Measurements from ENCODE around the gene FXYD6.

Gene FXYD6

GRCh38 chr11:117861151-117862018, 15.1 kb downstream of the FXYD6 start:
- Histone ChIP-seq H3K27me3 (ENCODE audit: insufficient read depth, low read depth) (no peaks in the 10 kb centered on the region), H3K79me2 (ENCODE audit: insufficient read depth, low read depth) (no peaks in the 10 kb centered on the region), H3K36me3 (ENCODE audit: insufficient read depth) (no peaks in the 10 kb centered on the region), H3K4me1 (ENCODE audit: low read depth, poor library complexity, severe bottlenecking) (no peaks in the 10 kb centered on the region), H4K20me1 (ENCODE audit: insufficient read depth) (no peaks in the 10 kb centered on the region), H3K9ac (no peak overlapping the region), H3K4me3 (IDR thresholded peaks at IDR 0.05; ENCODE audit: insufficient read depth, low read depth, low read length) (no peak overlapping the region), H2AFZ (ENCODE audit: low read depth) (no peak overlapping the region), H3K27ac (no peak overlapping the region), H3K4me2 (no peak overlapping the region)
- no peak for TF ChIP-seq CTCF (conservative IDR thresholded peaks at IDR 0.05; ENCODE audit: low read depth, low read length)

GRCh38 chr11:117860139-117860538, 16.3 kb downstream of the FXYD6 start:
- Histone ChIP-seq H3K4me1 (ENCODE audit: low read depth, poor library complexity, severe bottlenecking) (no peaks in the 10 kb centered on the region), H3K9ac (no peak overlapping the region), H3K36me3 (ENCODE audit: insufficient read depth) (no peaks in the 10 kb centered on the region), H3K4me3 (IDR thresholded peaks at IDR 0.05; ENCODE audit: insufficient read depth, low read depth, low read length) (no peak overlapping the region), H3K27me3 (ENCODE audit: insufficient read depth, low read depth) (no peaks in the 10 kb centered on the region), H2AFZ (ENCODE audit: low read depth) (no peak overlapping the region), H3K4me2 (no peak overlapping the region), H3K27ac (no peak overlapping the region), H3K79me2 (ENCODE audit: insufficient read depth, low read depth) (no peaks in the 10 kb centered on the region), H4K20me1 (ENCODE audit: insufficient read depth) (no peaks in the 10 kb centered on the region)
- TF ChIP-seq CTCF (conservative IDR thresholded peaks at IDR 0.05; ENCODE audit: low read depth, low read length) = no peak

DNA sequence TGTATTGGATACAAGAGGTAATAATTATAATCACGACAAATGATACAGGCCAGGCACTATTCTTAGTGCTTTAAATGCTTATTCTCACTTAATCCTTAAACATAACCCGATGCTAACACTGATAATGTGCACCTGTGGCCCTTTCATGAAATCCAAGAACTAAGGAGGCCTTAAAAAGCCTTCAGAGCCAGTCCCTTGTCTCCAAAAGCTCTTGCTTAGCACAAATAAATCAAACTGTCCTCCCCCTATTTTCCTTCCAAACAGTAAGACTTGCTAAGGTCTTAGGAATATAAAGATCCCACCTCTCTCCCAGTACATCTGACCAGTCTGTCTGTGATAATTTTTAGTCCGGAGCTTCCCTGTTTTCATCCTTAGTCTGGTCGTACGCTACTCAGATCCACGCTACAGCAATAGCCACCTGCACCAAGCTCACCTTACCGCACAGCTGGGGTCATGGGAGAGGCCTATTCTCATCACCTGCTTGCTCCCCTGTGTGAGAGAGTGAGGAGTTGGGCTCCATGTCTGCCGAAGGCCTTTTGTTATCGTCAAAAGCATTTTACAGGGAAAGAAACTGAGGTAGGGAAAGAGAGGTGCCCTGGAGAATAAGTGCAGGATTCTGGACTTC, 16.9 kb downstream of the FXYD6 start:
- Histone ChIP-seq H4K20me1 (ENCODE audit: insufficient read depth) (no peaks in the 10 kb centered on the region), H3K79me2 (ENCODE audit: insufficient read depth, low read depth) (no peaks in the 10 kb centered on the region), H3K27ac (no peak overlapping the region), H3K9ac (no peak overlapping the region), H2AFZ (ENCODE audit: low read depth) (no peak overlapping the region), H3K4me1 (ENCODE audit: low read depth, poor library complexity, severe bottlenecking) (no peaks in the 10 kb centered on the region), H3K4me2 (no peak overlapping the region), H3K27me3 (ENCODE audit: insufficient read depth, low read depth) (no peaks in the 10 kb centered on the region), H3K4me3 (IDR thresholded peaks at IDR 0.05; ENCODE audit: insufficient read depth, low read depth, low read length) (no peak overlapping the region), H3K36me3 (ENCODE audit: insufficient read depth) (no peaks in the 10 kb centered on the region)
- TF ChIP-seq CTCF (conservative IDR thresholded peaks at IDR 0.05; ENCODE audit: low read depth, low read length) = no peak

- no peaks in the 10 kb centered on the region for H3K4me1 ChIP-seq (ENCODE audit: low read depth, poor library complexity, severe bottlenecking)
- no peaks in the 10 kb centered on the region for H3K27me3 ChIP-seq (ENCODE audit: insufficient read depth, low read depth)
These were observed 17.4 kb downstream of the FXYD6 start for GRCh38 chr11:117859061-117859460.

More at GRCh38 chr11:117859061-117859460, 17.4 kb downstream of the FXYD6 start:
- no peak overlapping the region for H3K4me3 ChIP-seq (IDR thresholded peaks at IDR 0.05; ENCODE audit: insufficient read depth, low read depth, low read length)
- no peaks in the 10 kb centered on the region for H4K20me1 ChIP-seq (ENCODE audit: insufficient read depth)
- no peak overlapping the region for H2AFZ ChIP-seq (ENCODE audit: low read depth)
- no peaks in the 10 kb centered on the region for H3K36me3 ChIP-seq (ENCODE audit: insufficient read depth)
- no peak overlapping the region for H3K4me2 ChIP-seq
- no peak overlapping the region for H3K27ac ChIP-seq
- TF ChIP-seq CTCF (conservative IDR thresholded peaks at IDR 0.05; ENCODE audit: low read depth, low read length) = no peak
- H3K9ac ChIP-seq = no peak overlapping the region
- no peaks in the 10 kb centered on the region for H3K79me2 ChIP-seq (ENCODE audit: insufficient read depth, low read depth)

Measured in KMS-11 (cell line).